Measurements from ENCODE around the gene NKAIN4. TPM values are rescaled to one million over a fixed set of nuclear protein-coding genes. Genes with fewer than 3 reads are reported as not detected.

Gene NKAIN4
- total and polyA plus RNA-seq, 2 experiments from 2014 or later: 12.6 to 13.2 TPM

DNA sequence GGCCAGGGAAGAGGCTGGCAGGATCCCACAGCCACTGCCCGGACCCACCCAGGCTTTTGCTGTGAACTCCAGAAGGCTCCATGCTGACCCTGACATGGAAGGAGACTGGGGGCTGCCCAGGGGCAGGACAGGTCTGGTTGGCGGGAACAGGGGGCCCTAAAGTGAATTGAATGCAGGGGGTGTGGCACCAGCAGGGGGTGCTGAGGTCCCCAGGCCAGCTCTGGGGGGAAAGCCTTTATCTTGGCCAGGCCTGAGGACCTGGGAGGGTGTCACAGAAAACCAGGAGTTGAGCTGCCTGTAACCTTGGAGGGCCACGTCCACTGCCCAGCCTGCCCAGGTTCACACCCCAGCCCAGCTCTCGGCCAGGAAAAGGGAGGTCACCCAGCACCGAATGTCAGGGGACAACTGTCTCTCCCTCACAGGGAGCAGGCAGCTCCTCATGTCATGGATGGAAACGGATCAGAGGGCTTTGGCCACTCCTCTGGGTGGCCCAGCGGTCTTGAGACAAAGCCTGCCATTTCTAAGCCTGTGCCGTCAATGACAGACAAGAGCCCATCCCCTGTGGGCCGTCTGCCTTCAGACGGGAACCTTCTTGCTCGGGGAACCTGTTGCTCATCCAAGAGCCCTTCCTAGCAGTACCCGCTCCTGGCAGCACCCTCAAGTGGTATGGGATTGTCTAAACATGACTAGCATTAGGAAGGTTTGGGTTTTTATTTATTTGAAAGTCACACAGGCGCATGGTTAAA, 35.4 kb downstream of the NKAIN4 start:
- peaks cover 11% of the 10 kb centered on the region for H3K27me3 Mint-ChIP-seq (ENCODE audit: insufficient read depth, low read depth, poor library complexity)
- no peak overlapping the region for H3K4me3 Mint-ChIP-seq
- H3K79me2 ChIP-seq (replicated peaks; ENCODE audit: insufficient read depth): peaks cover 18% of the 10 kb centered on the region
- H3K9me3 Mint-ChIP-seq: no peaks in the 10 kb centered on the region
- H3K4me2 ChIP-seq: no peak overlapping the region
- no peak overlapping the region for H3K27ac ChIP-seq (ENCODE audit: low read depth)
- H3F3A ChIP-seq (replicated peaks; ENCODE audit: low read depth): 0 out of 2 replicates have a peak, but pooled peaks cover 9% of the 10 kb centered on the region
- no peak for DNase-seq (ENCODE audit: low spot score)
- peaks cover 15% of the 10 kb centered on the region for H3K36me3 Mint-ChIP-seq (ENCODE audit: low read depth)
- H3K36me3 ChIP-seq (ENCODE audit: insufficient read depth): peaks cover 7% of the 10 kb centered on the region
- peaks cover 11% of the 10 kb centered on the region for H4K20me1 ChIP-seq (replicated peaks; ENCODE audit: insufficient read depth)
- no peak overlapping the region for H2AFZ ChIP-seq
- TF ChIP-seq CREB1 (CRISPR knock-in tag; IDR thresholded peaks at IDR 0.05; ENCODE audit: low read depth): no peak
- TF ChIP-seq, protein P1, sequence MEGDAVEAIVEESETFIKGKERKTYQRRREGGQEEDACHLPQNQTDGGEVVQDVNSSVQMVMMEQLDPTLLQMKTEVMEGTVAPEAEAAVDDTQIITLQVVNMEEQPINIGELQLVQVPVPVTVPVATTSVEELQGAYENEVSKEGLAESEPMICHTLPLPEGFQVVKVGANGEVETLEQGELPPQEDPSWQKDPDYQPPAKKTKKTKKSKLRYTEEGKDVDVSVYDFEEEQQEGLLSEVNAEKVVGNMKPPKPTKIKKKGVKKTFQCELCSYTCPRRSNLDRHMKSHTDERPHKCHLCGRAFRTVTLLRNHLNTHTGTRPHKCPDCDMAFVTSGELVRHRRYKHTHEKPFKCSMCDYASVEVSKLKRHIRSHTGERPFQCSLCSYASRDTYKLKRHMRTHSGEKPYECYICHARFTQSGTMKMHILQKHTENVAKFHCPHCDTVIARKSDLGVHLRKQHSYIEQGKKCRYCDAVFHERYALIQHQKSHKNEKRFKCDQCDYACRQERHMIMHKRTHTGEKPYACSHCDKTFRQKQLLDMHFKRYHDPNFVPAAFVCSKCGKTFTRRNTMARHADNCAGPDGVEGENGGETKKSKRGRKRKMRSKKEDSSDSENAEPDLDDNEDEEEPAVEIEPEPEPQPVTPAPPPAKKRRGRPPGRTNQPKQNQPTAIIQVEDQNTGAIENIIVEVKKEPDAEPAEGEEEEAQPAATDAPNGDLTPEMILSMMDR (conservative IDR thresholded peaks at IDR 0.05; ENCODE audit: low read depth in 2 of 2): peak in 1 of 2 experiments; percentile 21; a peak in 2 of 4 replicates
- H3K27ac Mint-ChIP-seq: no peak overlapping the region
- ATAC-seq: no peak
- H3K27me3 ChIP-seq (ENCODE audit: insufficient read depth): no peaks in the 10 kb centered on the region
- no peaks in the 10 kb centered on the region for H3K9me2 ChIP-seq (ENCODE audit: insufficient read depth)
- peaks cover 20% of the 10 kb centered on the region for H3K4me1 Mint-ChIP-seq
- peaks cover 11% of the 10 kb centered on the region for H3K4me1 ChIP-seq (ENCODE audit: insufficient read depth)
- no peak overlapping the region for H3K4me3 ChIP-seq

DNA sequence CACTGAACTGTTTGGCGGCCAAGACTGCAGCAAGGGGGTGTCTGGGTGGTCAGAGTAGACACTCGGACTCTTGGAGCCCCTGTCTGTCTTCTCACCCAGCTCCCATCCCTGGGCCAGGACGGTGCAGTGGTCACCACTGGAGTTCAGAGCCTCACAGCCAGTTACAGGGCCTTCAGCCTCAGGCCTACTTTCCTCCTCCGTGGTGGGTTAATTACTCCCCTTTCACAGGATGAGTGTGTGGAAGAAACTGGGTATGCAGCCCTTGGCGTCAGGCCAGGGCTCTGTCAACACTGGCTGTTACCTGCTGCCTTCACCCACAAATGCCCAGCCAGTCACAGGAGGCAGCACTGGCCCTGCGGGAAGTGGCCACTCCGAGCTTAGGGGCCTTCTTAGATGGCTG, 36.6 kb downstream of the NKAIN4 start:
- Histone ChIP-seq H4K20me1 (replicated peaks; ENCODE audit: insufficient read depth) (peaks cover 22% of the 10 kb centered on the region), H3K27me3 (ENCODE audit: insufficient read depth) (no peaks in the 10 kb centered on the region), H3K9me2 (ENCODE audit: insufficient read depth) (no peaks in the 10 kb centered on the region), H3K79me2 (replicated peaks; ENCODE audit: insufficient read depth) (peaks cover 30% of the 10 kb centered on the region), H3F3A (replicated peaks; ENCODE audit: low read depth) (0 out of 2 replicates have a peak, but pooled peaks cover 9% of the 10 kb centered on the region), H3K4me2 (no peak overlapping the region), H3K36me3 (ENCODE audit: insufficient read depth) (peaks cover 13% of the 10 kb centered on the region), H3K4me3 (no peak overlapping the region), H3K27ac (ENCODE audit: low read depth) (no peak overlapping the region), H3K4me1 (ENCODE audit: insufficient read depth) (peaks cover 12% of the 10 kb centered on the region), H2AFZ (no peak overlapping the region)
- peaks cover 26% of the 10 kb centered on the region for H3K36me3 Mint-ChIP-seq (ENCODE audit: low read depth)
- H3K9me3 Mint-ChIP-seq: no peaks in the 10 kb centered on the region
- H3K4me3 Mint-ChIP-seq: no peak overlapping the region
- peaks cover 23% of the 10 kb centered on the region for H3K4me1 Mint-ChIP-seq
- ATAC-seq (no peak), DNase-seq (ENCODE audit: low spot score) (no peak)
- H3K27me3 Mint-ChIP-seq (ENCODE audit: insufficient read depth, low read depth, poor library complexity): peaks cover 11% of the 10 kb centered on the region
- no peak overlapping the region for H3K27ac Mint-ChIP-seq
- TF ChIP-seq, protein P2, sequence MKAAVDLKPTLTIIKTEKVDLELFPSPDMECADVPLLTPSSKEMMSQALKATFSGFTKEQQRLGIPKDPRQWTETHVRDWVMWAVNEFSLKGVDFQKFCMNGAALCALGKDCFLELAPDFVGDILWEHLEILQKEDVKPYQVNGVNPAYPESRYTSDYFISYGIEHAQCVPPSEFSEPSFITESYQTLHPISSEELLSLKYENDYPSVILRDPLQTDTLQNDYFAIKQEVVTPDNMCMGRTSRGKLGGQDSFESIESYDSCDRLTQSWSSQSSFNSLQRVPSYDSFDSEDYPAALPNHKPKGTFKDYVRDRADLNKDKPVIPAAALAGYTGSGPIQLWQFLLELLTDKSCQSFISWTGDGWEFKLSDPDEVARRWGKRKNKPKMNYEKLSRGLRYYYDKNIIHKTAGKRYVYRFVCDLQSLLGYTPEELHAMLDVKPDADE (IDR thresholded peaks at IDR 0.05): no peak
- TF ChIP-seq JUNB (IDR thresholded peaks at IDR 0.05; ENCODE audit: unreplicated experiment) (no peak), STAT1 (IDR thresholded peaks at IDR 0.05; ENCODE audit: unreplicated experiment) (no peak), POLR2AphosphoS5 (IDR thresholded peaks at IDR 0.05; ENCODE audit: low read depth) (no peak), ZNF114 (CRISPR knock-in tag; IDR thresholded peaks at IDR 0.05) (no peak), CREB1 (CRISPR knock-in tag; IDR thresholded peaks at IDR 0.05; ENCODE audit: low read depth) (no peak), NANOG (IDR thresholded peaks at IDR 0.05; ENCODE audit: borderline replicate concordance) (no peak)
- TF ChIP-seq, protein P3, sequence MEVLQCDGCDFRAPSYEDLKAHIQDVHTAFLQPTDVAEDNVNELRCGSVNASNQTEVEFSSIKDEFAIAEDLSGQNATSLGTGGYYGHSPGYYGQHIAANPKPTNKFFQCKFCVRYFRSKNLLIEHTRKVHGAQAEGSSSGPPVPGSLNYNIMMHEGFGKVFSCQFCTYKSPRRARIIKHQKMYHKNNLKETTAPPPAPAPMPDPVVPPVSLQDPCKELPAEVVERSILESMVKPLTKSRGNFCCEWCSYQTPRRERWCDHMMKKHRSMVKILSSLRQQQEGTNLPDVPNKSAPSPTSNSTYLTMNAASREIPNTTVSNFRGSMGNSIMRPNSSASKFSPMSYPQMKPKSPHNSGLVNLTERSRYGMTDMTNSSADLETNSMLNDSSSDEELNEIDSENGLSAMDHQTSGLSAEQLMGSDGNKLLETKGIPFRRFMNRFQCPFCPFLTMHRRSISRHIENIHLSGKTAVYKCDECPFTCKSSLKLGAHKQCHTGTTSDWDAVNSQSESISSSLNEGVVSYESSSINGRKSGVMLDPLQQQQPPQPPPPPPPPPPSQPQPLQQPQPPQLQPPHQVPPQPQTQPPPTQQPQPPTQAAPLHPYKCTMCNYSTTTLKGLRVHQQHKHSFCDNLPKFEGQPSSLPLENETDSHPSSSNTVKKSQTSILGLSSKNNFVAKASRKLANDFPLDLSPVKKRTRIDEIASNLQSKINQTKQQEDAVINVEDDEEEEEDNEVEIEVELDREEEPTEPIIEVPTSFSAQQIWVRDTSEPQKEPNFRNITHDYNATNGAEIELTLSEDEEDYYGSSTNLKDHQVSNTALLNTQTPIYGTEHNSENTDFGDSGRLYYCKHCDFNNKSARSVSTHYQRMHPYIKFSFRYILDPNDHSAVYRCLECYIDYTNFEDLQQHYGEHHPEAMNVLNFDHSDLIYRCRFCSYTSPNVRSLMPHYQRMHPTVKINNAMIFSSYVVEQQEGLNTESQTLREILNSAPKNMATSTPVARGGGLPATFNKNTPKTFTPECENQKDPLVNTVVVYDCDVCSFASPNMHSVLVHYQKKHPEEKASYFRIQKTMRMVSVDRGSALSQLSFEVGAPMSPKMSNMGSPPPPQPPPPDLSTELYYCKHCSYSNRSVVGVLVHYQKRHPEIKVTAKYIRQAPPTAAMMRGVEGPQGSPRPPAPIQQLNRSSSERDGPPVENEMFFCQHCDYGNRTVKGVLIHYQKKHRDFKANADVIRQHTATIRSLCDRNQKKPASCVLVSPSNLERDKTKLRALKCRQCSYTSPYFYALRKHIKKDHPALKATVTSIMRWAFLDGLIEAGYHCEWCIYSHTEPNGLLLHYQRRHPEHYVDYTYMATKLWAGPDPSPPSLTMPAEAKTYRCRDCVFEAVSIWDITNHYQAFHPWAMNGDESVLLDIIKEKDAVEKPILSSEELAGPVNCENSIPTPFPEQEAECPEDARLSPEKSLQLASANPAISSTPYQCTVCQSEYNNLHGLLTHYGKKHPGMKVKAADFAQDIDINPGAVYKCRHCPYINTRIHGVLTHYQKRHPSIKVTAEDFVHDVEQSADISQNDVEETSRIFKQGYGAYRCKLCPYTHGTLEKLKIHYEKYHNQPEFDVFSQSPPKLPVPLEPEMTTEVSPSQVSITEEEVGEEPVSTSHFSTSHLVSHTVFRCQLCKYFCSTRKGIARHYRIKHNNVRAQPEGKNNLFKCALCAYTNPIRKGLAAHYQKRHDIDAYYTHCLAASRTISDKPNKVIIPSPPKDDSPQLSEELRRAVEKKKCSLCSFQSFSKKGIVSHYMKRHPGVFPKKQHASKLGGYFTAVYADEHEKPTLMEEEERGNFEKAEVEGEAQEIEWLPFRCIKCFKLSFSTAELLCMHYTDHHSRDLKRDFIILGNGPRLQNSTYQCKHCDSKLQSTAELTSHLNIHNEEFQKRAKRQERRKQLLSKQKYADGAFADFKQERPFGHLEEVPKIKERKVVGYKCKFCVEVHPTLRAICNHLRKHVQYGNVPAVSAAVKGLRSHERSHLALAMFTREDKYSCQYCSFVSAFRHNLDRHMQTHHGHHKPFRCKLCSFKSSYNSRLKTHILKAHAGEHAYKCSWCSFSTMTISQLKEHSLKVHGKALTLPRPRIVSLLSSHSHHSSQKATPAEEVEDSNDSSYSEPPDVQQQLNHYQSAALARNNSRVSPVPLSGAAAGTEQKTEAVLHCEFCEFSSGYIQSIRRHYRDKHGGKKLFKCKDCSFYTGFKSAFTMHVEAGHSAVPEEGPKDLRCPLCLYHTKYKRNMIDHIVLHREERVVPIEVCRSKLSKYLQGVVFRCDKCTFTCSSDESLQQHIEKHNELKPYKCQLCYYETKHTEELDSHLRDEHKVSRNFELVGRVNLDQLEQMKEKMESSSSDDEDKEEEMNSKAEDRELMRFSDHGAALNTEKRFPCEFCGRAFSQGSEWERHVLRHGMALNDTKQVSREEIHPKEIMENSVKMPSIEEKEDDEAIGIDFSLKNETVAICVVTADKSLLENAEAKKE (CRISPR knock-in tag; IDR thresholded peaks at IDR 0.05): no peak
- TF ChIP-seq, protein P1 (conservative IDR thresholded peaks at IDR 0.05; ENCODE audit: low read depth in 2 of 2): no peak
